RWPE2 (cell line): ENCODE results near the gene LILRB1.
A peak's percentile ranks its signal among the peaks of the same experiment; 100 is the strongest.
"Not testable (repeated sequence)": the region's sequence is repeated elsewhere in the genome, so short reads cannot be mapped to it uniquely, and the experiment has no call there.

Source experiments
- ATAC-seq: fragments of 200-7000 bp; cut with Tn5 transposase; 3 replicates; pipeline ENCODE4 v1.9.1; 2021; ENCODE audit warnings: low read depth
- DNase-seq: peaks from one replicate; pipeline ENCODE4 v3.0.0-alpha.2; 2020; ENCODE audit warnings: low spot score
- H3K27ac ChIP-seq: fragments of 450-650 bp; 2 replicates; pipeline ENCODE4 v1.5.1; 2017; ENCODE audit warnings: mild to moderate bottlenecking; ENCODE audit not compliant: poor library complexity, severe bottlenecking
- H3K27me3 ChIP-seq: fragments of 250-450 bp; sonication (Bioruptor Pico); 2 replicates; pipeline ENCODE4 v1.5.1; 2021; ENCODE audit warnings: mild to moderate bottlenecking, moderate library complexity; ENCODE audit not compliant: insufficient read depth, poor library complexity, severe bottlenecking
- H3K36me3 ChIP-seq: fragments of 250-450 bp; sonication (Bioruptor Pico); 2 replicates; pipeline ENCODE4 v1.5.1; 2020; ENCODE audit warnings: low read depth, mild to moderate bottlenecking, moderate library complexity
- H3K4me1 ChIP-seq: fragments of 250-450 bp; sonication (Bioruptor Pico); 2 replicates; pipeline ENCODE4 v1.5.1; 2021; ENCODE audit warnings: mild to moderate bottlenecking, moderate library complexity; ENCODE audit not compliant: insufficient read depth, poor library complexity, severe bottlenecking
- H3K4me3 ChIP-seq: fragments of 250-450 bp; sonication (Bioruptor Pico); 2 replicates; pipeline ENCODE4 v1.5.1; 2021; ENCODE audit warnings: mild to moderate bottlenecking, moderate library complexity; ENCODE audit not compliant: severe bottlenecking
- H3K9me3 ChIP-seq: fragments of 250-450 bp; sonication (Bioruptor Pico); 2 replicates; pipeline ENCODE4 v1.5.1; 2021; ENCODE audit warnings: mild to moderate bottlenecking, moderate library complexity; ENCODE audit not compliant: severe bottlenecking
- CTCF ChIP-seq: fragments of 450-650 bp; IDR thresholded peaks from one replicate; pipeline ENCODE4 v1.5.1; 2017; ENCODE audit warnings: mild to moderate bottlenecking, moderate library complexity; ENCODE audit not compliant: poor library complexity, severe bottlenecking

Gene LILRB1

GRCh38 chr19:54676210-54676834 lies 46.0 kb downstream of the LILRB1 start:
- not testable (repeated sequence) for ATAC-seq, DNase-seq

DNA sequence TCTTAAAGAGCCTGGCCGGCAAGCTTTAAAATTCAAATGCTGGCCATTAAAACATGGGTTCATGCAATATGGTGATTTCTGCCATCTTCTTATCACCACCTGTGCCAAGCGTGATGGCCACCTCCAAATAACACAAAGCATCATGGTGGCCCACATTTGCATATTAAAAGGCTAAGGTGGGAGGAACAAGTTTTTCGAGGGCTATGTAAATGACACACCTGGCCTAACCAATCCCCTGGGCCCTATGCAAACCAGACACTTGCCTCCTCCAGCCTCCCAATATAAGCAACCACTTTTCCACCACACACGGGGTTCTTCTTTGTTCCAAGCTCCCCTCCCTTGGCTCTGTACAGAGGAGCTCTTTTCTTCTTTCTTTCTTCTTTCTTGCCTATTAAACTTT lies 46.9 kb downstream of the LILRB1 start:
- Histone ChIP-seq H3K4me3 (no peak overlapping the region), H3K36me3 (no peaks in the 10 kb centered on the region), H3K9me3 (no peaks in the 10 kb centered on the region), H3K27ac (no peak overlapping the region), H3K4me1 (no peaks in the 10 kb centered on the region), H3K27me3 (no peaks in the 10 kb centered on the region)
- ATAC-seq (no peak), DNase-seq (no peak)
- TF ChIP-seq CTCF: no peak

More at GRCh38 chr19:54676210-54676834, 46.0 kb downstream of the LILRB1 start:
- H3K4me1 ChIP-seq, H3K4me3 ChIP-seq, H3K9me3 ChIP-seq, H3K36me3 ChIP-seq, H3K27me3 ChIP-seq, H3K27ac ChIP-seq: not testable (repeated sequence)
- TF ChIP-seq CTCF: peak; percentile 87

DNA sequence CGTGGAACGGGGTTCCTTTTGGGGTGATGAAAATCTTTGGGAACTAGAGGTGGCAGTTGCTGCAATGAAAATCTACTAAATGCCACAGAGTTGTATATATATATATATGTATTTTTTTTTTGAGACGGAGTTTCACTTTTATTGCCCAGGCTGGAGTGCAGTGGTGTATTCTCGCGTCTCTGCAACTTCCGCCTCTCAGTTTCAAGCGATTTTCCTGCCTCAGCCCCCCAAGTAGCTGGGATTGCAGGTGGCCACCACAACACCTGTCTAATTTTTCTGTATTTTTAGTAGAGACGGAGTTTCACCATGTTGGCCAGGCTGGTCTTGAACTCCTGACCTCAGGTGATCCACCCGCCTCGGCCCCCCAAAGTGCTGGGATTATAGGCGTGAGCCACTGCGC lies 51.3 kb downstream of the LILRB1 start:
- not testable (repeated sequence) for ATAC-seq, H3K4me1 ChIP-seq, H3K27me3 ChIP-seq, H3K9me3 ChIP-seq, DNase-seq, H3K36me3 ChIP-seq, H3K27ac ChIP-seq, H3K4me3 ChIP-seq

GRCh38 chr19:54682306-54682856 lies 52.1 kb downstream of the LILRB1 start:
- Histone ChIP-seq H3K4me1 (no peaks in the 10 kb centered on the region), H3K27me3 (no peaks in the 10 kb centered on the region), H3K36me3 (no peaks in the 10 kb centered on the region), H3K4me3 (no peak overlapping the region), H3K27ac (no peak overlapping the region), H3K9me3 (no peaks in the 10 kb centered on the region)
- ATAC-seq (no peak), DNase-seq (no peak)
- TF ChIP-seq CTCF: no peak

DNA sequence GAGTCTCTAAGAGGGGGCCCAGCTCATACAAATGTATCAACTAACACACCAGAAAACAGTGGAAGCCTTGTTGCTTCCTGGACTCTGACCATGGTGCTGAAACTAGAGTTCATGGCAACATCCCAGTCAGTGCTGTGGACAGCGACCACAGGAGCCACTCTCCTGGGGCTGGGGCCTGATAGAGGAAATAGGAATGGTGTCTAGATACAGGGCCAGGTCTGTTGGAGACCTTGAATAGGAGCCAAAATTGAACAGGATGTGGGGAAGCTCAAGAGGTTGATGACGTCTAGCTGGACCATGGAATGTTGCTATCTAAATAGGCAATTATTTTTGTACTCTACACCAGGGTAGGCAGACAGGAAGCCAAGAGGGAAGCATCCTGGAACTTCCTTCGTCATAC lies 54.2 kb downstream of the LILRB1 start:
- DNase-seq (no peak), ATAC-seq (peak; percentile 58; the same call in 2 of the 3 replicates)
- no peak overlapping the region for H3K4me3 ChIP-seq
- H3K36me3 ChIP-seq: no peaks in the 10 kb centered on the region
- no peaks in the 10 kb centered on the region for H3K9me3 ChIP-seq
- no peaks in the 10 kb centered on the region for H3K4me1 ChIP-seq
- H3K27me3 ChIP-seq: peaks cover 3% of the 10 kb centered on the region
- no peak overlapping the region for H3K27ac ChIP-seq
- no peak for TF ChIP-seq CTCF
